Spleen (tissue), 7 donors: ENCODE results near the gene TSC22D3.

Experiments used
- POLR2AphosphoS5 ChIP-seq, 3 donors: sonication (generic); formaldehyde crosslinking; IDR thresholded peaks; one replicate each; pipeline ENCODE4 v1.5.1; 2017; ENCODE audit warnings: antibody characterized with exemption in 3 of 3
- TF ChIP-seq, protein P1 (sequence below), 11 experiments: fragments of 200-600 bp in 7 of 11; fragments of 450-650 bp in 4 of 11; sonication (generic) in 4 of 11; IDR thresholded peaks in 8 of 11; conservative IDR thresholded peaks in 3 of 11; 1 replicate in 7 of 11; 2 replicates in 4 of 11; pipeline versions ENCODE4 v1.4.0 to v1.8.0; 2016 to 2021; ENCODE audit warnings: antibody characterized with exemption in 11 of 11, inconsistent platforms in 4 of 11, mild to moderate bottlenecking in 1 of 11
- donor health status: DM: no; HTN: no; CAD: no; lungs with moderate emphysema.
- donor health status: DM: no; HTN: no; CAD: no.
- donor health status: DM: no; HTN: no; CAD: no.

GRCh38 chrX:107726816-107727534, 48.6 kb downstream of the TSC22D3 start:
- TF ChIP-seq, protein P1, sequence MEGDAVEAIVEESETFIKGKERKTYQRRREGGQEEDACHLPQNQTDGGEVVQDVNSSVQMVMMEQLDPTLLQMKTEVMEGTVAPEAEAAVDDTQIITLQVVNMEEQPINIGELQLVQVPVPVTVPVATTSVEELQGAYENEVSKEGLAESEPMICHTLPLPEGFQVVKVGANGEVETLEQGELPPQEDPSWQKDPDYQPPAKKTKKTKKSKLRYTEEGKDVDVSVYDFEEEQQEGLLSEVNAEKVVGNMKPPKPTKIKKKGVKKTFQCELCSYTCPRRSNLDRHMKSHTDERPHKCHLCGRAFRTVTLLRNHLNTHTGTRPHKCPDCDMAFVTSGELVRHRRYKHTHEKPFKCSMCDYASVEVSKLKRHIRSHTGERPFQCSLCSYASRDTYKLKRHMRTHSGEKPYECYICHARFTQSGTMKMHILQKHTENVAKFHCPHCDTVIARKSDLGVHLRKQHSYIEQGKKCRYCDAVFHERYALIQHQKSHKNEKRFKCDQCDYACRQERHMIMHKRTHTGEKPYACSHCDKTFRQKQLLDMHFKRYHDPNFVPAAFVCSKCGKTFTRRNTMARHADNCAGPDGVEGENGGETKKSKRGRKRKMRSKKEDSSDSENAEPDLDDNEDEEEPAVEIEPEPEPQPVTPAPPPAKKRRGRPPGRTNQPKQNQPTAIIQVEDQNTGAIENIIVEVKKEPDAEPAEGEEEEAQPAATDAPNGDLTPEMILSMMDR (IDR thresholded peaks at IDR 0.05 in 8 of 11, conservative IDR thresholded peaks at IDR 0.05 in 3 of 11) = no peak
- TF ChIP-seq POLR2AphosphoS5 (IDR thresholded peaks at IDR 0.05) = no peak
